ENCODE data around the gene NEO1.

DNA sequence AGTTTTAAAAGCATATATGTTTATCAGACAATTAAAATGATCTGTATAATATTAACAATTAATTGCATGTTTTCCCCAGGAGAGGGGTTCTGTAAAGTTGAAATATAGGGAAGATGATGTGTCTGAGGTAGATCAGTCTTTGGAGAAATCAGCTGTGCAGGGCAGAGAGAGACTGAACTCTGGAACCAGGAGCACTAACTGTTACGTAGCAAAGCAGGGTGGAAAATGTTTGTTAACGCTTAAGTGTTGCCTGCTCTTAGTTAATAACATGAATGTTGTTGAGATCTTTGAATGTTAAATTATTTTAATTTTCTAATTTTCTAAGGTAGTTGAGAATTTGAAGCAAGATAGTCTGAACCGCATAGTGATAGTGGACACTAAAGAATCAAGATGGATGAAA lies 57.5 kb downstream of the NEO1 start:
- TF ChIP-seq, protein P1, sequence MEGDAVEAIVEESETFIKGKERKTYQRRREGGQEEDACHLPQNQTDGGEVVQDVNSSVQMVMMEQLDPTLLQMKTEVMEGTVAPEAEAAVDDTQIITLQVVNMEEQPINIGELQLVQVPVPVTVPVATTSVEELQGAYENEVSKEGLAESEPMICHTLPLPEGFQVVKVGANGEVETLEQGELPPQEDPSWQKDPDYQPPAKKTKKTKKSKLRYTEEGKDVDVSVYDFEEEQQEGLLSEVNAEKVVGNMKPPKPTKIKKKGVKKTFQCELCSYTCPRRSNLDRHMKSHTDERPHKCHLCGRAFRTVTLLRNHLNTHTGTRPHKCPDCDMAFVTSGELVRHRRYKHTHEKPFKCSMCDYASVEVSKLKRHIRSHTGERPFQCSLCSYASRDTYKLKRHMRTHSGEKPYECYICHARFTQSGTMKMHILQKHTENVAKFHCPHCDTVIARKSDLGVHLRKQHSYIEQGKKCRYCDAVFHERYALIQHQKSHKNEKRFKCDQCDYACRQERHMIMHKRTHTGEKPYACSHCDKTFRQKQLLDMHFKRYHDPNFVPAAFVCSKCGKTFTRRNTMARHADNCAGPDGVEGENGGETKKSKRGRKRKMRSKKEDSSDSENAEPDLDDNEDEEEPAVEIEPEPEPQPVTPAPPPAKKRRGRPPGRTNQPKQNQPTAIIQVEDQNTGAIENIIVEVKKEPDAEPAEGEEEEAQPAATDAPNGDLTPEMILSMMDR (IDR thresholded peaks at IDR 0.05 in 2 of 3, conservative IDR thresholded peaks at IDR 0.05 in 1 of 3; ENCODE audit: insufficient read depth in 2 of 3, low read depth in 1 of 3, low read length in 3 of 3), result no peak
- no peak for TF ChIP-seq MCM2 (IDR thresholded peaks at IDR 0.05; ENCODE audit: low read depth)
- TF ChIP-seq SMARCA4 (IDR thresholded peaks at IDR 0.05), result no peak
- no peak for TF ChIP-seq JUN (IDR thresholded peaks at IDR 0.05; ENCODE audit: borderline replicate concordance, low read depth, low read length)
- no peak for TF ChIP-seq JUN (CRISPR knock-in tag; IDR thresholded peaks at IDR 0.05; ENCODE audit: borderline replicate concordance)
- TF ChIP-seq GABPA (tag; conservative IDR thresholded peaks at IDR 0.05; ENCODE audit: low read depth), result no peak
